Measurements from ENCODE around the gene DYNLL2. TPM values are rescaled to one million over a fixed set of nuclear protein-coding genes. Genes with fewer than 3 reads are reported as not detected.

The DYNLL2 gene
- polyA plus RNA-seq, 1 of the 3 experiments (the other 2 are of a cell fraction), result 27.0 TPM

DNA sequence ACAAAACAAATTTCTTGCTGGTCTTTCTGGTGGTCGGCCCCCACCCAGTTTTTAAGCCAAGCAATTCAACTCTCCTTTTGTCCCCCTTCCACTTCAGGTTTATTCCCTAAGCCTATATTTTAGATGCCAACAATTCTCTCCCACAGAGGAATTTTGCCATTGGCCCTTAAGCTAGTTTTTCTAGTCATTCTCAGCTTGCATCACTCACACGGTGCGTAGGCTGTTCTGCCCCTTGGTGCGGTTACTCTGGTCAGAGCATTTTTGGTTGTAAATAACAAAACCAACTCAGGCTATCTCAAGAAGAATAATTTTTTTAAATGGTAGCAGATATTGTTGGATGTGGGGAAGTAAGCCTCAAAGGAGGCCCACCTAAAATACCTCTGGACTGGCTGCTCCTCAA, 33.7 kb upstream of the DYNLL2 start:
- H3K27me3 ChIP-seq (ENCODE audit: insufficient read depth), result peaks cover 9% of the 10 kb centered on the region; the same call in 1 of the 2 replicates
- WGBS (ENCODE audit: low lambda C conversion rate), result 72% methylated on average over 4 of the region's 4 CpGs
- H4K20me1 ChIP-seq (ENCODE audit: insufficient read depth), result no peaks in the 10 kb centered on the region
- no peak for DNase-seq
- POLR2A ChIA-PET, result interaction anchor here (0.9 kb wide), 1 partner anchor 34 kb away, joined by 3 read pairs; the partner anchor contains the start of gene DYNLL2
- H3K4me3 ChIP-seq (ENCODE audit: low read depth in 2 of 2, low read length in 1 of 2), result no peak overlapping the region
- H3K27ac ChIP-seq (ENCODE audit: low read depth in 2 of 2, low read length in 1 of 2), result no peak overlapping the region
- no peak overlapping the region for H3K4me2 ChIP-seq
- H3K9me2 ChIP-seq, result no peaks in the 10 kb centered on the region
- H3K4me1 ChIP-seq (ENCODE audit: control insufficient read depth in 1 of 2, insufficient read depth in 2 of 2, low read depth in 1 of 2, low read length in 1 of 2), result peaks cover 0 to 8% of the 10 kb centered on the region in 2 experiments; a peak in 1 of 4 replicates
- H3K9ac ChIP-seq, result no peak overlapping the region
- H2AFZ ChIP-seq (ENCODE audit: low read depth), result no peak overlapping the region
- no peaks in the 10 kb centered on the region for H3K9me3 ChIP-seq
- CTCF ChIA-PET, result interaction anchor here (1.0 to 2.1 kb wide), 3 partner anchors 11 to 89 kb away, joined by 3 to 8 read pairs (median 3); no protein-coding TSS in a partner anchor
- H3F3A ChIP-seq (replicated peaks; ENCODE audit: insufficient read depth), result no peaks in the 10 kb centered on the region
- TF ChIP-seq NFIC (IDR thresholded peaks at IDR 0.05; ENCODE audit: borderline replicate concordance), result no peak
- no peak for TF ChIP-seq USF2 (IDR thresholded peaks at IDR 0.05; ENCODE audit: borderline replicate concordance, low read depth, low read length)
- no peak for TF ChIP-seq SMC3 (IDR thresholded peaks at IDR 0.05; ENCODE audit: low read depth, low read length)
- no peak for TF ChIP-seq GABPA (IDR thresholded peaks at IDR 0.05; ENCODE audit: low read depth)
- TF ChIP-seq, protein P1, sequence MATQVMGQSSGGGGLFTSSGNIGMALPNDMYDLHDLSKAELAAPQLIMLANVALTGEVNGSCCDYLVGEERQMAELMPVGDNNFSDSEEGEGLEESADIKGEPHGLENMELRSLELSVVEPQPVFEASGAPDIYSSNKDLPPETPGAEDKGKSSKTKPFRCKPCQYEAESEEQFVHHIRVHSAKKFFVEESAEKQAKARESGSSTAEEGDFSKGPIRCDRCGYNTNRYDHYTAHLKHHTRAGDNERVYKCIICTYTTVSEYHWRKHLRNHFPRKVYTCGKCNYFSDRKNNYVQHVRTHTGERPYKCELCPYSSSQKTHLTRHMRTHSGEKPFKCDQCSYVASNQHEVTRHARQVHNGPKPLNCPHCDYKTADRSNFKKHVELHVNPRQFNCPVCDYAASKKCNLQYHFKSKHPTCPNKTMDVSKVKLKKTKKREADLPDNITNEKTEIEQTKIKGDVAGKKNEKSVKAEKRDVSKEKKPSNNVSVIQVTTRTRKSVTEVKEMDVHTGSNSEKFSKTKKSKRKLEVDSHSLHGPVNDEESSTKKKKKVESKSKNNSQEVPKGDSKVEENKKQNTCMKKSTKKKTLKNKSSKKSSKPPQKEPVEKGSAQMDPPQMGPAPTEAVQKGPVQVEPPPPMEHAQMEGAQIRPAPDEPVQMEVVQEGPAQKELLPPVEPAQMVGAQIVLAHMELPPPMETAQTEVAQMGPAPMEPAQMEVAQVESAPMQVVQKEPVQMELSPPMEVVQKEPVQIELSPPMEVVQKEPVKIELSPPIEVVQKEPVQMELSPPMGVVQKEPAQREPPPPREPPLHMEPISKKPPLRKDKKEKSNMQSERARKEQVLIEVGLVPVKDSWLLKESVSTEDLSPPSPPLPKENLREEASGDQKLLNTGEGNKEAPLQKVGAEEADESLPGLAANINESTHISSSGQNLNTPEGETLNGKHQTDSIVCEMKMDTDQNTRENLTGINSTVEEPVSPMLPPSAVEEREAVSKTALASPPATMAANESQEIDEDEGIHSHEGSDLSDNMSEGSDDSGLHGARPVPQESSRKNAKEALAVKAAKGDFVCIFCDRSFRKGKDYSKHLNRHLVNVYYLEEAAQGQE (IDR thresholded peaks at IDR 0.05; ENCODE audit: low read depth, low read length), result no peak
- no peak for TF ChIP-seq TEAD4 (IDR thresholded peaks at IDR 0.05; ENCODE audit: borderline replicate concordance, insufficient read depth)
- H3K79me2 ChIP-seq (ENCODE audit: insufficient read depth), result no peaks in the 10 kb centered on the region
- no peaks in the 10 kb centered on the region for H3K36me3 ChIP-seq (replicated peaks in 1 of 2; ENCODE audit: control insufficient read depth in 1 of 2, insufficient read depth in 2 of 2, low read length in 1 of 2)

DNA sequence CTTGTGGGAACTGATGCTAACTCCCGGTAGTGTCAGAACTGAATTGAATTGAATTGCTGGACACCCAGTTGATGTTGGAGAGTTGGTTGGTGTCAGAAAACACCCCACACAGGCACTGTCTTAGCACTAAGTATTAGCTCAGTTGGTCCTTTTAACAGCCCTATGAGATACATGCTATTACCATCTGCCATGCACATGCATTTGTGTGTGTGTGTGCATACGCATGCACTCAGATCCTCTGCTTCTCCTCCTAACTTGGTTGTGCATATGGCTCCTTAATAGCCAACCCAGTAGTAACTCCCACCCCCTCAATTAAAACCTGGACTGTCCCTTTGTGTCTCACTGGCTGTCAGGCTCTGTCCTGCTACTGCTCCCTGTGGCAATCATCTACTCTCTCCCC, 32.3 kb upstream of the DYNLL2 start:
- Histone ChIP-seq H3K79me2 (ENCODE audit: insufficient read depth) (no peaks in the 10 kb centered on the region), H3K27me3 (ENCODE audit: insufficient read depth) (peaks cover 9% of the 10 kb centered on the region; the same call in 1 of the 2 replicates), H3K4me3 (ENCODE audit: low read depth in 2 of 2, low read length in 1 of 2) (no peak overlapping the region), H3K9ac (no peak overlapping the region), H3K4me1 (ENCODE audit: control insufficient read depth in 1 of 2, insufficient read depth in 2 of 2, low read depth in 1 of 2, low read length in 1 of 2) (peaks cover 0 to 8% of the 10 kb centered on the region in 2 experiments; a peak in 1 of 4 replicates), H3F3A (replicated peaks; ENCODE audit: insufficient read depth) (no peaks in the 10 kb centered on the region), H3K9me3 (no peaks in the 10 kb centered on the region), H2AFZ (ENCODE audit: low read depth) (no peak overlapping the region), H3K36me3 (replicated peaks in 1 of 2; ENCODE audit: control insufficient read depth in 1 of 2, insufficient read depth in 2 of 2, low read length in 1 of 2) (no peaks in the 10 kb centered on the region), H3K27ac (ENCODE audit: low read depth in 2 of 2, low read length in 1 of 2) (no peak overlapping the region), H3K4me2 (no peak overlapping the region), H3K9me2 (no peaks in the 10 kb centered on the region), H4K20me1 (ENCODE audit: insufficient read depth) (no peaks in the 10 kb centered on the region)
- ChIA-PET CTCF (interaction anchor here (0.9 to 3.6 kb wide), 8 partner anchors 10 to 198 kb away, joined by 3 to 15 read pairs (median 4); no protein-coding TSS in a partner anchor), POLR2A (no interaction called here)
- 100% methylated on average over 2 of the region's 2 CpGs for WGBS (ENCODE audit: low lambda C conversion rate)
- TF ChIP-seq EP300 (IDR thresholded peaks at IDR 0.05; ENCODE audit: borderline replicate concordance in 1 of 2, low read depth in 1 of 2, low read length in 1 of 2) (no peak), RFX5 (IDR thresholded peaks at IDR 0.05; ENCODE audit: low read length) (no peak), USF2 (IDR thresholded peaks at IDR 0.05; ENCODE audit: borderline replicate concordance, low read depth, low read length) (no peak), NRF1 (IDR thresholded peaks at IDR 0.05; ENCODE audit: low read depth, low read length) (no peak), FOSL2 (IDR thresholded peaks at IDR 0.05; ENCODE audit: borderline replicate concordance, low read depth) (no peak), USF1 (IDR thresholded peaks at IDR 0.05; ENCODE audit: borderline replicate concordance, low read depth) (no peak), SMC3 (IDR thresholded peaks at IDR 0.05; ENCODE audit: low read depth, low read length) (no peak), FOXJ3 (CRISPR knock-in tag; IDR thresholded peaks at IDR 0.05) (no peak), NFIC (IDR thresholded peaks at IDR 0.05; ENCODE audit: borderline replicate concordance) (no peak), EZH2phosphoT487 (IDR thresholded peaks at IDR 0.05; ENCODE audit: borderline replicate concordance, low read depth) (no peak), SIN3A (IDR thresholded peaks at IDR 0.05; ENCODE audit: borderline replicate concordance, low read depth, low read length) (no peak), MAX (IDR thresholded peaks at IDR 0.05; ENCODE audit: low read depth) (no peak)
- TF ChIP-seq, protein P2, sequence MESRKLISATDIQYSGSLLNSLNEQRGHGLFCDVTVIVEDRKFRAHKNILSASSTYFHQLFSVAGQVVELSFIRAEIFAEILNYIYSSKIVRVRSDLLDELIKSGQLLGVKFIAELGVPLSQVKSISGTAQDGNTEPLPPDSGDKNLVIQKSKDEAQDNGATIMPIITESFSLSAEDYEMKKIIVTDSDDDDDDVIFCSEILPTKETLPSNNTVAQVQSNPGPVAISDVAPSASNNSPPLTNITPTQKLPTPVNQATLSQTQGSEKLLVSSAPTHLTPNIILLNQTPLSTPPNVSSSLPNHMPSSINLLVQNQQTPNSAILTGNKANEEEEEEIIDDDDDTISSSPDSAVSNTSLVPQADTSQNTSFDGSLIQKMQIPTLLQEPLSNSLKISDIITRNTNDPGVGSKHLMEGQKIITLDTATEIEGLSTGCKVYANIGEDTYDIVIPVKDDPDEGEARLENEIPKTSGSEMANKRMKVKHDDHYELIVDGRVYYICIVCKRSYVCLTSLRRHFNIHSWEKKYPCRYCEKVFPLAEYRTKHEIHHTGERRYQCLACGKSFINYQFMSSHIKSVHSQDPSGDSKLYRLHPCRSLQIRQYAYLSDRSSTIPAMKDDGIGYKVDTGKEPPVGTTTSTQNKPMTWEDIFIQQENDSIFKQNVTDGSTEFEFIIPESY (IDR thresholded peaks at IDR 0.05; ENCODE audit: borderline replicate concordance, low read depth), result no peak
- DNase-seq, result no peak

All from SK-N-SH (cell line).